Neuron (in vitro differentiated cells): ENCODE measurements around the gene S100A12.

Source experiments
- H2AFZ ChIP-seq: one replicate; pipeline ENCODE4 v1.6.1; 2013; ENCODE audit warnings: low read depth, mild to moderate bottlenecking, inconsistent platforms, low read length, moderate library complexity
- H3K27me3 ChIP-seq: one replicate; pipeline ENCODE4 v1.6.1; 2013; ENCODE audit warnings: low read length; ENCODE audit not compliant: insufficient read depth
- H3K36me3 ChIP-seq: one replicate; pipeline ENCODE4 v1.6.1; 2013; ENCODE audit warnings: low read length; ENCODE audit not compliant: insufficient read depth
- H3K4me1 ChIP-seq: one replicate; pipeline ENCODE4 v1.6.1; 2013; ENCODE audit warnings: low read length; ENCODE audit not compliant: insufficient read depth
- H3K4me3 ChIP-seq: 2 replicates; pipeline ENCODE4 v1.5.1; 2013; ENCODE audit warnings: mild to moderate bottlenecking, low read length, moderate library complexity
- H3K9me3 ChIP-seq: one replicate; pipeline ENCODE4 v1.6.1; 2013; ENCODE audit warnings: low read length

S100A12 gene

DNA sequence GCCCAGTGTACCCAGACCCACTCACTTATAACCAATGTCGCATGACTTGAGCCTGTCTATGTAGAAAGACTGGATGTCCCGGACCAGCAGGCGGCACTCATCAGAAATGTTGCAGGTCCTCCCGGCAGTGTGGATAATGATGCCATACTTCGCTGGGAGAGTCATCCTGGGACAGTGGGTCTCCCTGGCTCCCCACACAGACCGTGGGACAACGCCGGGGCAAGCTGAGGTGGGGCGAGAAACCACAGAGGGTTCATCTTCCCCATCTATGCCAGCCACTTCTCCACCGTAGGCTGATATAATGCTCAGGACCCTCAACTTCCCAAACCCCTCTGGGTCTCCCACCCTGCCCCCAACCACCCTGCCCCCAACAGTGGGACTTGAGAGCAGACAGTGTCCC lies 35.1 kb downstream of the S100A12 start:
- no peak overlapping the region for H2AFZ ChIP-seq
- no peaks in the 10 kb centered on the region for H3K36me3 ChIP-seq
- H3K4me1 ChIP-seq = no peaks in the 10 kb centered on the region
- no peak overlapping the region for H3K4me3 ChIP-seq
- H3K27me3 ChIP-seq = peaks cover 4% of the 10 kb centered on the region
- H3K9me3 ChIP-seq = no peaks in the 10 kb centered on the region

- Histone ChIP-seq H3K4me1 (no peaks in the 10 kb centered on the region), H3K4me3 (no peak overlapping the region), H3K9me3 (no peaks in the 10 kb centered on the region), H2AFZ (no peak overlapping the region), H3K36me3 (no peaks in the 10 kb centered on the region), H3K27me3 (peaks cover 4% of the 10 kb centered on the region)
These were observed 35.6 kb downstream of the S100A12 start for GRCh38 chr1:153339802-153340201.

DNA sequence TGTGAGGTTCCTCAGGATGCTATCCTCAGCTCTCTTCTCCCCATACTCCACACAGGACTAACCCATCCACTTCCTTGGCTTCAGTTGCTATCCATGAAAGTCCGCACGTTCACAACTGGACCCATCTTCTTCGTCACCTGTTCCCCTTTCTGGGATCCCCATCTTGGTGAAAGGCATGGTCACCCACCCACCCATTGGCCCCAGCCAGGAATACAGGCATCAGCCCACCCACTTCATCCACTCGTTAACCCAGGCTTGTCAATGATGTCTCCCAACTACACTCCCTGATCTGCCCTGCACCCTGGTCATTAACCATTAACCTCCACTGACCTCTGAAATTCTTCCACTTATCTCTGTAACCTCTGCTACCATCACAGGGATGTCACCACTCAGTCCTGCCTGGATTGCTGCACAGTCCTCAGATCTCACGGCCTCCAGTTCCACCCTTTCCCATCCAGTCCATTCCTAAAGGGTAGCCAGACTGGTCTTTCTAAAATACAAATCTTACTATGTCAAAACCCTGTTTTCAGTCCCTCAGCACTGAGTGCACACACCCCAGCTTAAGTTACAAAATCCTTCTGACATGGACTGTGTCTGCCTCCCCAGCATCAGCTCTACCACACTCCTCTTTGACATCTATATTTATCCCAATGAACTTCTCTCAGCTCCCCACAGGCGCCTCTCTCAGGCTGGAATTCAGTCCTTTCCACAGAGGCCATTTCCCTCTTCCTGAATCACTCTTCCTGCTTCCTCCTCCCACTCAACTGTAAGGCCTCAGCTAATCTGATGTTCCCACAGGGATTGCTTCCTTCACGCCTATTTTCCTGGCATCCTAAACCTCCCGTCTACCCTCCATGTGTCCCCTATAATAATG lies 37.2 kb downstream of the S100A12 start:
- Histone ChIP-seq H3K27me3 (no peaks in the 10 kb centered on the region), H3K4me3 (no peak overlapping the region), H3K4me1 (no peaks in the 10 kb centered on the region), H3K36me3 (no peaks in the 10 kb centered on the region), H3K9me3 (no peaks in the 10 kb centered on the region), H2AFZ (no peak overlapping the region)

GRCh38 chr1:153336650-153337049 lies 38.8 kb downstream of the S100A12 start:
- Histone ChIP-seq H3K36me3 (no peaks in the 10 kb centered on the region), H3K4me1 (no peaks in the 10 kb centered on the region), H2AFZ (no peak overlapping the region), H3K9me3 (no peaks in the 10 kb centered on the region), H3K27me3 (no peaks in the 10 kb centered on the region), H3K4me3 (no peak overlapping the region)

GRCh38 chr1:153333902-153334301 lies 41.5 kb downstream of the S100A12 start:
- H3K4me1 ChIP-seq = no peaks in the 10 kb centered on the region
- H3K27me3 ChIP-seq = no peaks in the 10 kb centered on the region
- no peaks in the 10 kb centered on the region for H3K9me3 ChIP-seq
- H3K4me3 ChIP-seq = no peak overlapping the region
- no peaks in the 10 kb centered on the region for H3K36me3 ChIP-seq
- H2AFZ ChIP-seq = no peak overlapping the region

DNA sequence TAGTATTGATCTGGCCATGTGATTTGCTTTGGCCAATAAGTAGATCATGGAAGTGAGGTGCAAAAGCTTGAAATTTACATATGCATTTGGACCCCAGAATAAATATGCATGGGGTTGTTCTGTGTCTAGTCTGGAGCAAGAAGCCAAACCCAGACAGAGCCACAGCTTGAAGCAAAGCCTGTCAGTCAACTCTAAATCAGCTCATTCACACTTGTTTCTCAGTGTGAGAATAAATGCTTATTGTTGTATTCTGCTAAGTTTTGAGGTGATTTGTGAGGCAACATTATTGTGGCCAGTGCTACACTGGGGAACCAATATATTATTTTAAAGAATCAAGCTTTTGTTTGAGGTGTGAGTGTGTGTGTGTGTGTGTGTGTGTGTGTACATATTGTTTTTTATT lies 50.5 kb downstream of the S100A12 start:
- Histone ChIP-seq H3K4me3 (no peak overlapping the region), H3K27me3 (no peaks in the 10 kb centered on the region), H3K36me3 (no peaks in the 10 kb centered on the region), H3K9me3 (peaks cover 2% of the 10 kb centered on the region), H2AFZ (no peak overlapping the region), H3K4me1 (no peaks in the 10 kb centered on the region)
